Parathyroid adenoma (tissue), 2 donors: Measurements from ENCODE around the gene HAUS7.

ENCODE experiments used
- H2AFZ ChIP-seq: fragments of 300-600 bp; sonication (generic); one replicate; pipeline ENCODE4 v1.7.0; 2017; ENCODE audit warnings: antibody characterized with exemption, mild to moderate bottlenecking
- H3K27ac ChIP-seq: fragments of 300-600 bp; sonication (generic); one replicate; pipeline ENCODE4 v1.7.0; 2017
- H3K27me3 ChIP-seq: fragments of 300-600 bp; sonication (generic); one replicate; pipeline ENCODE4 v1.7.0; 2017; ENCODE audit warnings: low read length; ENCODE audit not compliant: control insufficient read depth, insufficient read depth
- H3K36me3 ChIP-seq: fragments of 300-600 bp; sonication (generic); one replicate; pipeline ENCODE4 v1.7.0; 2017; ENCODE audit warnings: low read length; ENCODE audit not compliant: control insufficient read depth, insufficient read depth
- H3K4me1 ChIP-seq: fragments of 300-600 bp; sonication (generic); one replicate; pipeline ENCODE4 v1.7.0; 2017; ENCODE audit warnings: control low read depth
- H3K4me2 ChIP-seq: fragments of 300-600 bp; sonication (generic); one replicate; pipeline ENCODE4 v1.7.0; 2017; ENCODE audit warnings: low read length
- H3K4me3 ChIP-seq: fragments of 300-600 bp; sonication (generic); one replicate; pipeline ENCODE4 v1.7.0; 2017; ENCODE audit warnings: low read depth, low read length
- H3K79me2 ChIP-seq: fragments of 300-600 bp; sonication (generic); one replicate; pipeline ENCODE4 v1.7.0; 2017; ENCODE audit warnings: control low read depth
- H3K9ac ChIP-seq: fragments of 300-600 bp; sonication (generic); one replicate; pipeline ENCODE4 v1.7.0; 2017; ENCODE audit warnings: mild to moderate bottlenecking
- H3K9me3 ChIP-seq: fragments of 300-600 bp; sonication (generic); one replicate; pipeline ENCODE4 v1.7.0; 2017; ENCODE audit warnings: low read length; ENCODE audit not compliant: control insufficient read depth
- CTCF ChIP-seq: fragments of 300-600 bp; sonication (generic); IDR thresholded peaks from one replicate; pipeline ENCODE4 v1.7.0; 2017; ENCODE audit warnings: antibody characterized with exemption, mild to moderate bottlenecking
- donor health status: primary hyperparathyroidism.

HAUS7 gene

GRCh38 chrX:153409414-153410101 is 60.8 kb downstream of the HAUS7 start:
- H3K79me2 ChIP-seq, result peaks cover 2% of the 10 kb centered on the region
- no peak overlapping the region for H3K4me3 ChIP-seq
- no peaks in the 10 kb centered on the region for H3K27me3 ChIP-seq
- H3K9ac ChIP-seq, result no peak overlapping the region
- no peaks in the 10 kb centered on the region for H3K4me1 ChIP-seq
- H3K4me2 ChIP-seq, result no peak overlapping the region
- no peaks in the 10 kb centered on the region for H3K9me3 ChIP-seq
- no peaks in the 10 kb centered on the region for H3K36me3 ChIP-seq
- H2AFZ ChIP-seq, result no peak overlapping the region
- no peak for TF ChIP-seq CTCF
- no peak overlapping the region for H3K27ac ChIP-seq

- no peaks in the 10 kb centered on the region for H3K27me3 ChIP-seq
- no peak overlapping the region for H2AFZ ChIP-seq
- H3K9me3 ChIP-seq, result no peaks in the 10 kb centered on the region
- H3K4me1 ChIP-seq, result no peaks in the 10 kb centered on the region
- no peak for TF ChIP-seq CTCF
- peaks cover 2% of the 10 kb centered on the region for H3K79me2 ChIP-seq
- H3K4me2 ChIP-seq, result no peak overlapping the region
- no peak overlapping the region for H3K4me3 ChIP-seq
- no peaks in the 10 kb centered on the region for H3K36me3 ChIP-seq
- H3K9ac ChIP-seq, result no peak overlapping the region
- no peak overlapping the region for H3K27ac ChIP-seq
Observed at GRCh38 chrX:153408871-153409351, 61.5 kb downstream of the HAUS7 start.

GRCh38 chrX:153408221-153408721 is 62.1 kb downstream of the HAUS7 start:
- Histone ChIP-seq H3K36me3 (no peaks in the 10 kb centered on the region), H2AFZ (no peak overlapping the region), H3K4me3 (no peak overlapping the region), H3K79me2 (peaks cover 1% of the 10 kb centered on the region), H3K4me2 (no peak overlapping the region), H3K27me3 (no peaks in the 10 kb centered on the region), H3K9ac (no peak overlapping the region), H3K27ac (no peak overlapping the region), H3K4me1 (no peaks in the 10 kb centered on the region), H3K9me3 (no peaks in the 10 kb centered on the region)
- no peak for TF ChIP-seq CTCF

GRCh38 chrX:153407736-153408135 is 62.6 kb downstream of the HAUS7 start:
- Histone ChIP-seq H3K79me2 (no peaks in the 10 kb centered on the region), H3K27me3 (no peaks in the 10 kb centered on the region), H3K4me2 (no peak overlapping the region), H3K36me3 (no peaks in the 10 kb centered on the region), H3K9ac (no peak overlapping the region), H3K9me3 (no peaks in the 10 kb centered on the region), H3K27ac (no peak overlapping the region), H3K4me3 (no peak overlapping the region), H2AFZ (no peak overlapping the region), H3K4me1 (no peaks in the 10 kb centered on the region)
- TF ChIP-seq CTCF, result no peak

- Histone ChIP-seq H3K9ac (no peak overlapping the region), H3K4me1 (no peaks in the 10 kb centered on the region), H3K27ac (no peak overlapping the region), H2AFZ (no peak overlapping the region), H3K27me3 (no peaks in the 10 kb centered on the region), H3K79me2 (no peaks in the 10 kb centered on the region), H3K4me3 (no peak overlapping the region), H3K9me3 (no peaks in the 10 kb centered on the region), H3K36me3 (no peaks in the 10 kb centered on the region), H3K4me2 (no peak overlapping the region)
- no peak for TF ChIP-seq CTCF
Observed at GRCh38 chrX:153406903-153407302, 63.5 kb downstream of the HAUS7 start.
